GM06990 (cell line): Measurements from ENCODE around the gene TRPM3.
"Not testable (repeated sequence)": the region's sequence is repeated elsewhere in the genome, so short reads cannot be mapped to it uniquely, and the experiment has no call there.

Experiments used
- DNase-seq: peaks from one replicate; pipeline ENCODE4 v3.0.0-alpha.2; 2011; ENCODE audit not compliant: insufficient read length; ENCODE audit errors: extremely low read depth
- H3K27me3 ChIP-seq: replicated peaks from 2 replicates; pipeline ENCODE4 v1.6.0; 2011; ENCODE audit warnings: low read length; ENCODE audit not compliant: control insufficient read depth, insufficient read depth
- H3K36me3 ChIP-seq: 2 replicates; pipeline ENCODE4 v1.5.1; 2011; ENCODE audit warnings: low read length; ENCODE audit not compliant: control insufficient read depth, insufficient read depth
- H3K4me3 ChIP-seq: replicated peaks from 2 replicates; pipeline ENCODE4 v1.5.1; 2011; ENCODE audit warnings: low read depth, mild to moderate bottlenecking, control low read depth, low read length
- CTCF ChIP-seq: IDR thresholded peaks from 2 replicates; pipeline ENCODE4 v1.5.1; 2011; ENCODE audit warnings: low read length, control low read depth, mild to moderate bottlenecking, inconsistent platforms; ENCODE audit not compliant: insufficient read depth, poor library complexity, severe bottlenecking

The TRPM3 gene

GRCh38 chr9:70630971-70631370, 490.4 kb downstream of the TRPM3 start:
- H3K27me3 ChIP-seq = no peaks in the 10 kb centered on the region
- no peak overlapping the region for H3K4me3 ChIP-seq
- DNase-seq = no peak
- H3K36me3 ChIP-seq = no peaks in the 10 kb centered on the region
- no peak for TF ChIP-seq CTCF

- not testable (repeated sequence) for H3K36me3 ChIP-seq, H3K27me3 ChIP-seq, DNase-seq, H3K4me3 ChIP-seq
- peak; percentile 16 for TF ChIP-seq CTCF
Observed at GRCh38 chr9:70629080-70629685, 492.2 kb downstream of the TRPM3 start.

- Histone ChIP-seq H3K4me3 (no peak overlapping the region), H3K27me3 (no peaks in the 10 kb centered on the region), H3K36me3 (no peaks in the 10 kb centered on the region)
- no peak for TF ChIP-seq CTCF
- DNase-seq = no peak
Observed at GRCh38 chr9:70625078-70625477, 496.3 kb downstream of the TRPM3 start.

GRCh38 chr9:70618784-70619183, 502.6 kb downstream of the TRPM3 start:
- no peak for DNase-seq
- Histone ChIP-seq H3K27me3 (no peaks in the 10 kb centered on the region), H3K4me3 (no peak overlapping the region), H3K36me3 (no peaks in the 10 kb centered on the region)
- TF ChIP-seq CTCF = no peak

- DNase-seq = no peak
- no peaks in the 10 kb centered on the region for H3K36me3 ChIP-seq
- no peak for TF ChIP-seq CTCF
- H3K4me3 ChIP-seq = no peak overlapping the region
- H3K27me3 ChIP-seq = no peaks in the 10 kb centered on the region
Observed at GRCh38 chr9:70617033-70617828, 504.2 kb downstream of the TRPM3 start.
